GM12878 (cell line): Measurements from ENCODE around the gene PNPLA8.
A peak's percentile ranks its signal among the peaks of the same experiment; 100 is the strongest.

Experiments
- CBX5 ChIP-seq: sonication (generic); IDR thresholded peaks from 2 replicates; pipeline ENCODE4 v1.6.1; 2016; ENCODE audit warnings: low read depth, moderate library complexity, mild to moderate bottlenecking, inconsistent platforms
- HCFC1 ChIP-seq: fragments of 150-350 bp; IDR thresholded peaks from 2 replicates; pipeline ENCODE4 v1.6.1; 2014; ENCODE audit warnings: low read length
- JUND ChIP-seq: IDR thresholded peaks from 2 replicates; pipeline ENCODE4 v1.6.1; 2012; ENCODE audit warnings: low read depth, mild to moderate bottlenecking, low read length, improper control_type of control experiment, moderate library complexity
- MXI1 ChIP-seq: fragments of 150-350 bp; IDR thresholded peaks from 2 replicates; pipeline ENCODE4 v1.6.1; 2011; ENCODE audit warnings: low read depth, mild to moderate bottlenecking, inconsistent platforms, low read length, improper control_type of control experiment
- PAX5 ChIP-seq: IDR thresholded peaks from 2 replicates; pipeline ENCODE4 v1.6.1; 2011; ENCODE audit warnings: low read depth, low read length, borderline replicate concordance
- RB1 ChIP-seq: fragments of 450-650 bp; formaldehyde crosslinking; IDR thresholded peaks from 2 replicates; pipeline ENCODE4 v1.6.1; 2017; ENCODE audit warnings: mild to moderate bottlenecking, borderline replicate concordance
- SMC3 ChIP-seq: IDR thresholded peaks from 2 replicates; pipeline ENCODE4 v1.6.1; 2011; ENCODE audit warnings: low read length, improper control_type of control experiment, borderline replicate concordance
- SREBF2 ChIP-seq: IDR thresholded peaks from 2 replicates; pipeline ENCODE4 v1.6.1; 2012; ENCODE audit warnings: mild to moderate bottlenecking, low read length
- TAF1 ChIP-seq: IDR thresholded peaks from 2 replicates; pipeline ENCODE4 v1.6.1; 2011; ENCODE audit warnings: mild to moderate bottlenecking, low read depth, low read length, borderline replicate concordance
- WRNIP1 ChIP-seq: IDR thresholded peaks from 2 replicates; pipeline ENCODE4 v1.6.1; 2011; ENCODE audit warnings: low read depth, low read length, improper control_type of control experiment, borderline replicate concordance
- YY1 ChIP-seq: IDR thresholded peaks from 2 replicates; pipeline ENCODE4 v1.6.1; 2011; ENCODE audit warnings: low read depth, mild to moderate bottlenecking, low read length
- TF ChIP-seq, protein P1 (sequence below): IDR thresholded peaks from 2 replicates; pipeline ENCODE4 v1.6.1; 2011; ENCODE audit warnings: low read depth, mild to moderate bottlenecking, low read length, moderate library complexity, borderline replicate concordance; ENCODE audit errors: extremely low read depth
- TF ChIP-seq, protein P2 (sequence below): fragments of 450-650 bp; IDR thresholded peaks from 2 replicates; pipeline ENCODE4 v1.6.1; 2014; ENCODE audit warnings: mild to moderate bottlenecking
- TF ChIP-seq, protein P3 (sequence below): fragments of 450-650 bp; formaldehyde crosslinking; IDR thresholded peaks from 2 replicates; pipeline ENCODE4 v1.5.0; 2022; ENCODE audit warnings: mild to moderate bottlenecking, missing genetic modification characterization

DNA sequence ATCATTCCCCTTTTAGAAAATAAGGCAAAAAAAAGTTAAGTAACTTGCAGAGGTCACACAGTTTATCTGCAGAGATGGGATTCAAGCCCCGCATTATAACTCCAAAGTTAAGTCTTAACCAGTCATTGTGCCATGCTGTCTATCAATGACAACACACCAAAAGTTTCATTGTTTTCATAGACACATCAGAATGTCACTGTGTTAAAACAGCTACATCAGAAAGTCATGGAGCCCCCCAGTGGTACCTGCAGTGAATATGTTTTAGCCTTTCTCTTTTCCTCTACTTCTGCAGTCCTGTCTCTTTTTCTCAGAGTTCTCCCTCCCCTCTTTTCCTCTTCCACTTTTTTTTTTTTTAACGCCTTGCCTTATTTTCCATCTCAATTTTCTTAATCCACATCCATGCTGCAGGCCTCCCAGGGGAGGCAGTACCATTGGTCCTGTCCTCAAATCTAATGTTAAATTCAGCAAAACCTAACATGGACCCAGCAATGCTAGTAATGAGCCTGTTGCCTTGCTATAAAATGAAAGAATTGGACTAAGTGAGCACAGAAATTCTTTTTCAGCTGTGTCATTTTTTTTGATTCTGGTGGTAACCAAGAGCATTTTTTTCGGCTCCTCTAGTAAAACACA lies 65.9 kb downstream of the PNPLA8 start:
- TF ChIP-seq, protein P1, sequence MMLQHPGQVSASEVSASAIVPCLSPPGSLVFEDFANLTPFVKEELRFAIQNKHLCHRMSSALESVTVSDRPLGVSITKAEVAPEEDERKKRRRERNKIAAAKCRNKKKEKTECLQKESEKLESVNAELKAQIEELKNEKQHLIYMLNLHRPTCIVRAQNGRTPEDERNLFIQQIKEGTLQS: no peak
- TF ChIP-seq PAX5: no peak
- no peak for TF ChIP-seq WRNIP1
- TF ChIP-seq SMC3: peak; percentile 77; the same call in 1 of the 2 replicates
- TF ChIP-seq, protein P2, sequence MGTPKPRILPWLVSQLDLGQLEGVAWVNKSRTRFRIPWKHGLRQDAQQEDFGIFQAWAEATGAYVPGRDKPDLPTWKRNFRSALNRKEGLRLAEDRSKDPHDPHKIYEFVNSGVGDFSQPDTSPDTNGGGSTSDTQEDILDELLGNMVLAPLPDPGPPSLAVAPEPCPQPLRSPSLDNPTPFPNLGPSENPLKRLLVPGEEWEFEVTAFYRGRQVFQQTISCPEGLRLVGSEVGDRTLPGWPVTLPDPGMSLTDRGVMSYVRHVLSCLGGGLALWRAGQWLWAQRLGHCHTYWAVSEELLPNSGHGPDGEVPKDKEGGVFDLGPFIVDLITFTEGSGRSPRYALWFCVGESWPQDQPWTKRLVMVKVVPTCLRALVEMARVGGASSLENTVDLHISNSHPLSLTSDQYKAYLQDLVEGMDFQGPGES: no peak
- no peak for TF ChIP-seq TAF1
- TF ChIP-seq YY1: no peak
- TF ChIP-seq, protein P3, sequence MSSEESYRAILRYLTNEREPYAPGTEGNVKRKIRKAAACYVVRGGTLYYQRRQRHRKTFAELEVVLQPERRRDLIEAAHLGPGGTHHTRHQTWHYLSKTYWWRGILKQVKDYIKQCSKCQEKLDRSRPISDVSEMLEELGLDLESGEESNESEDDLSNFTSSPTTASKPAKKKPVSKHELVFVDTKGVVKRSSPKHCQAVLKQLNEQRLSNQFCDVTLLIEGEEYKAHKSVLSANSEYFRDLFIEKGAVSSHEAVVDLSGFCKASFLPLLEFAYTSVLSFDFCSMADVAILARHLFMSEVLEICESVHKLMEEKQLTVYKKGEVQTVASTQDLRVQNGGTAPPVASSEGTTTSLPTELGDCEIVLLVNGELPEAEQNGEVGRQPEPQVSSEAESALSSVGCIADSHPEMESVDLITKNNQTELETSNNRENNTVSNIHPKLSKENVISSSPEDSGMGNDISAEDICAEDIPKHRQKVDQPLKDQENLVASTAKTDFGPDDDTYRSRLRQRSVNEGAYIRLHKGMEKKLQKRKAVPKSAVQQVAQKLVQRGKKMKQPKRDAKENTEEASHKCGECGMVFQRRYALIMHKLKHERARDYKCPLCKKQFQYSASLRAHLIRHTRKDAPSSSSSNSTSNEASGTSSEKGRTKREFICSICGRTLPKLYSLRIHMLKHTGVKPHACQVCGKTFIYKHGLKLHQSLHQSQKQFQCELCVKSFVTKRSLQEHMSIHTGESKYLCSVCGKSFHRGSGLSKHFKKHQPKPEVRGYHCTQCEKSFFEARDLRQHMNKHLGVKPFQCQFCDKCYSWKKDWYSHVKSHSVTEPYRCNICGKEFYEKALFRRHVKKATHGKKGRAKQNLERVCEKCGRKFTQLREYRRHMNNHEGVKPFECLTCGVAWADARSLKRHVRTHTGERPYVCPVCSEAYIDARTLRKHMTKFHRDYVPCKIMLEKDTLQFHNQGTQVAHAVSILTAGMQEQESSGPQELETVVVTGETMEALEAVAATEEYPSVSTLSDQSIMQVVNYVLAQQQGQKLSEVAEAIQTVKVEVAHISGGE (CRISPR knock-in tag): no peak
- TF ChIP-seq CBX5: no peak
- no peak for TF ChIP-seq HCFC1
- TF ChIP-seq SREBF2: no peak
- no peak for TF ChIP-seq JUND
- no peak for TF ChIP-seq RB1
- TF ChIP-seq MXI1: no peak
